Measurements from ENCODE around the gene RASSF8.

Gene RASSF8

DNA sequence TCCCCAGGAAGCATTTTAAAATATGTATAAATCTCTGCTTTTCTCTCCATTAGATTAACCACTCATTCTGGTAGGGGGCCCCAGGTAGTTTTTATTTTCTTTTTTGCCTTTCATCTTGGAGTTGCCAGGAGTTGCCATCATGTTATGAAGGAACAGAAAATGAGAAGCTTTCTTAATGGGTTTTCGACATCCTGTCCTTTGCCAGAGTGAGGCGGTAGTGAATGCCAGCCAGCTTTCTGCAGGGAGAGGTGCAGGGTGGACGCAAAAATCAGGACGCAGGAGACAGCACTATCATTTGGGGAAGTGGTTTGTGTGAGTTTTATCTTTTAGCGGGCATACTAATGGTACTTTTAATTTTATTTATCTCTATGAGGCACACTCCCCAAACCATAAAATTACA is 1.7 kb downstream of the RASSF8 start:
- H3K4me1 ChIP-seq (ENCODE audit: low read length): peaks cover 14% of the 10 kb centered on the region
- no peaks in the 10 kb centered on the region for H3K36me3 ChIP-seq (replicated peaks; ENCODE audit: low read depth, low read length)
- H3K9me3 ChIP-seq (ENCODE audit: insufficient read depth, low read length): no peaks in the 10 kb centered on the region
- H2AFZ ChIP-seq (ENCODE audit: low read depth, low read length): no peak overlapping the region
- H4K20me1 ChIP-seq (ENCODE audit: insufficient read depth, low read length): peaks cover 4% of the 10 kb centered on the region; the same call in 1 of the 2 replicates
- H3K27ac ChIP-seq (ENCODE audit: low read length): no peak overlapping the region
- H3K9ac ChIP-seq (ENCODE audit: low read length): peak overlapping the region; percentile 70
- 0 out of 2 replicates have a peak, but pooled peaks cover 2% of the 10 kb centered on the region for H3K27me3 ChIP-seq (ENCODE audit: low read depth, low read length)
- H3K79me2 ChIP-seq (ENCODE audit: low read length): peaks cover 7% of the 10 kb centered on the region; the same call in 1 of the 2 replicates
- peak overlapping the region; percentile 83 for H3K4me2 ChIP-seq (ENCODE audit: low read length)
- TF ChIP-seq, protein P1, sequence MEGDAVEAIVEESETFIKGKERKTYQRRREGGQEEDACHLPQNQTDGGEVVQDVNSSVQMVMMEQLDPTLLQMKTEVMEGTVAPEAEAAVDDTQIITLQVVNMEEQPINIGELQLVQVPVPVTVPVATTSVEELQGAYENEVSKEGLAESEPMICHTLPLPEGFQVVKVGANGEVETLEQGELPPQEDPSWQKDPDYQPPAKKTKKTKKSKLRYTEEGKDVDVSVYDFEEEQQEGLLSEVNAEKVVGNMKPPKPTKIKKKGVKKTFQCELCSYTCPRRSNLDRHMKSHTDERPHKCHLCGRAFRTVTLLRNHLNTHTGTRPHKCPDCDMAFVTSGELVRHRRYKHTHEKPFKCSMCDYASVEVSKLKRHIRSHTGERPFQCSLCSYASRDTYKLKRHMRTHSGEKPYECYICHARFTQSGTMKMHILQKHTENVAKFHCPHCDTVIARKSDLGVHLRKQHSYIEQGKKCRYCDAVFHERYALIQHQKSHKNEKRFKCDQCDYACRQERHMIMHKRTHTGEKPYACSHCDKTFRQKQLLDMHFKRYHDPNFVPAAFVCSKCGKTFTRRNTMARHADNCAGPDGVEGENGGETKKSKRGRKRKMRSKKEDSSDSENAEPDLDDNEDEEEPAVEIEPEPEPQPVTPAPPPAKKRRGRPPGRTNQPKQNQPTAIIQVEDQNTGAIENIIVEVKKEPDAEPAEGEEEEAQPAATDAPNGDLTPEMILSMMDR (IDR thresholded peaks at IDR 0.05; ENCODE audit: low read depth, low read length): peak; percentile 41
- no peak for TF ChIP-seq EZH2phosphoT487 (IDR thresholded peaks at IDR 0.05; ENCODE audit: low read depth)
- H3K4me3 ChIP-seq (ENCODE audit: low read length): peak overlapping the region; percentile 82

DNA sequence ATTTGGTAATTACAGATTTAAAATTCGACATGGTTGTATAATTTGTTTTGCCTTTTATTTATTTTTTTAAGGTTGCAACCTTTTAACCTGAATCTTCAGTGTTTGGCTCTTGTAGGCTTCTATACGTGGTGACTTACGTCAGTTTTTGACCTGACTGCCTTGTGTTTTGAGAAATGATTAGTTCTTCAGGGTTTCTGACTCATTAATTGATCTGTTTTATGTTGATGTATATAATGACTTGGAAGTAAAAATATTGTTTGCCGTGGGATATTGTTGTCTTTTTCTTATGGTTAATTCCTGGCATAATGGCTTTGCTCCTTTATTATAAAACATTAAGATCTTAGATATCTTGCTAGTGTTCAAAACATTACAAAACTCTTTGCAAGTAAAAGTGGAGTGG is 2.5 kb downstream of the RASSF8 start:
- H3K9me3 ChIP-seq (ENCODE audit: insufficient read depth, low read length): no peaks in the 10 kb centered on the region
- H3K36me3 ChIP-seq (replicated peaks; ENCODE audit: low read depth, low read length): peaks cover 2% of the 10 kb centered on the region
- H3K27me3 ChIP-seq (ENCODE audit: low read depth, low read length): 0 out of 2 replicates have a peak, but pooled peaks cover 2% of the 10 kb centered on the region
- H2AFZ ChIP-seq (ENCODE audit: low read depth, low read length): no peak overlapping the region
- H3K27ac ChIP-seq (ENCODE audit: low read length): no peak overlapping the region
- H3K4me3 ChIP-seq (ENCODE audit: low read length): 0 out of 2 replicates have a peak overlapping the region, but pooled peaks have one; percentile 82
- H3K79me2 ChIP-seq (ENCODE audit: low read length): peaks cover 7% of the 10 kb centered on the region; the same call in 1 of the 2 replicates
- no peak for TF ChIP-seq EZH2phosphoT487 (IDR thresholded peaks at IDR 0.05; ENCODE audit: low read depth)
- TF ChIP-seq, protein P1 (IDR thresholded peaks at IDR 0.05; ENCODE audit: low read depth, low read length): no peak
- peaks cover 4% of the 10 kb centered on the region; the same call in 1 of the 2 replicates for H4K20me1 ChIP-seq (ENCODE audit: insufficient read depth, low read length)
- H3K4me2 ChIP-seq (ENCODE audit: low read length): peak overlapping the region; percentile 83
- no peak overlapping the region for H3K9ac ChIP-seq (ENCODE audit: low read length)
- H3K4me1 ChIP-seq (ENCODE audit: low read length): peaks cover 14% of the 10 kb centered on the region

DNA sequence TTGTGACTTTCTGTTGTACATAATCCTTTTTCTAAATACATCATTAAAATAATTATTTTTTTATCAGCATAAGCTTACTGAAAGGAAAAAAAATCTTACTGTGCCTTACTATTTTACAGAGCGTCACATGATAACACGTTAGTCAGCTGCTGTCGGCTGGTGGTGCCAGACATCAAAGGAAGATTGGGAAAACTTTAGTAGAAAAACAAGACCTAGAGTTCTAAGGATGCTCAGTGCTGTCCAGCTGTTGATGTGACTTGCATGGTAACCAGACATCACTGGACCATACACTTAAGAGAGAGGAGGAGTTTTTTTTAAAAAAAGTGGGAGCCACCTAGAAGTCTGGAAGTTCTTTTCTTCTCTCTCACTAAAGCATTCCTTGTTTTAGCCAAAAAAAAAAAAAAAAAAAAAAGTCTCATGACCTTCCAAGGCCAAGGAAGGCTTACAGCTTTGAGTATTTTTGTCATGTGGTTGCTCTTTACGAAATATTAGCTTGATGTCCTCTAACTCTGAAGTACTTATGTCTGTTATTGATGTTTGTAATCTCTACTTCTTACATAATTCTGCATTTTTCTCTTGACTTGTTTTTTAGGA is 4.5 kb downstream of the RASSF8 start:
- Histone ChIP-seq H3K4me3 (ENCODE audit: low read length) (no peak overlapping the region), H3K27ac (ENCODE audit: low read length) (no peak overlapping the region), H3K9ac (ENCODE audit: low read length) (no peak overlapping the region), H2AFZ (ENCODE audit: low read depth, low read length) (no peak overlapping the region), H3K9me3 (ENCODE audit: insufficient read depth, low read length) (no peaks in the 10 kb centered on the region), H3K4me1 (ENCODE audit: low read length) (peaks cover 14% of the 10 kb centered on the region), H3K27me3 (ENCODE audit: low read depth, low read length) (no peaks in the 10 kb centered on the region), H3K36me3 (replicated peaks; ENCODE audit: low read depth, low read length) (peaks cover 2% of the 10 kb centered on the region), H3K4me2 (ENCODE audit: low read length) (no peak overlapping the region), H4K20me1 (ENCODE audit: insufficient read depth, low read length) (peaks cover 4% of the 10 kb centered on the region; the same call in 1 of the 2 replicates), H3K79me2 (ENCODE audit: low read length) (peaks cover 12% of the 10 kb centered on the region)
- TF ChIP-seq, protein P1 (IDR thresholded peaks at IDR 0.05; ENCODE audit: low read depth, low read length): no peak

DNA sequence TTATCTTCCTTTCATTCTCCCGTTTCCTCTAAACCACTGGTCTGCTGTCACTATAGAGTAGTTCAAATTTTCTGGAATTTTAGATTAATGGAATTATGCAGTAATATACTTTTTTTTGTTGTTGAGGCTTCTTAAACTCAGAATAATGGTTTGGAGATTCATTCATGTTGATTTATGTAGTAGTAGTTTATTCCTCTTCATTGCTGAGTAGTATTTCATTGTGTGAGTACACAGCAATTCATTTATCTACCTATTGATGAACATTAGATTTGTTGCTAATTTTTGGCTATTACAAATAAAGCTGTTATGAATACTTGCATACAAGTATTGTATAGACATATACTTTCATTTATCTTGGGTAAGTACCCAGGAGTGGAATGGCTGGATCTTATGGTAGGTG is 7.2 kb downstream of the RASSF8 start:
- H3K36me3 ChIP-seq (replicated peaks; ENCODE audit: low read depth, low read length): peaks cover 2% of the 10 kb centered on the region
- H3K9me3 ChIP-seq (ENCODE audit: insufficient read depth, low read length): no peaks in the 10 kb centered on the region
- H3K9ac ChIP-seq (ENCODE audit: low read length): no peak overlapping the region
- H2AFZ ChIP-seq (ENCODE audit: low read depth, low read length): no peak overlapping the region
- peaks cover 1% of the 10 kb centered on the region; the same call in 1 of the 2 replicates for H4K20me1 ChIP-seq (ENCODE audit: insufficient read depth, low read length)
- H3K4me1 ChIP-seq (ENCODE audit: low read length): peaks cover 5% of the 10 kb centered on the region
- H3K27ac ChIP-seq (ENCODE audit: low read length): no peak overlapping the region
- H3K4me3 ChIP-seq (ENCODE audit: low read length): no peak overlapping the region
- peaks cover 18% of the 10 kb centered on the region for H3K79me2 ChIP-seq (ENCODE audit: low read length)
- no peak for TF ChIP-seq EZH2phosphoT487 (IDR thresholded peaks at IDR 0.05; ENCODE audit: low read depth)
- TF ChIP-seq, protein P1 (IDR thresholded peaks at IDR 0.05; ENCODE audit: low read depth, low read length): no peak
- H3K27me3 ChIP-seq (ENCODE audit: low read depth, low read length): no peaks in the 10 kb centered on the region
- H3K4me2 ChIP-seq (ENCODE audit: low read length): no peak overlapping the region
